GM10266 (cell line): Measurements from ENCODE around the gene JPH3.

Experiments
- DNase-seq: peaks from one replicate; pipeline ENCODE4 v3.0.0; 2012; ENCODE audit errors: extremely low spot score
- TF ChIP-seq, protein P1 (sequence below): IDR thresholded peaks from 2 replicates; pipeline ENCODE4 v1.5.1; 2012; ENCODE audit warnings: mild to moderate bottlenecking, low read depth; ENCODE audit not compliant: control insufficient read depth, insufficient read depth; ENCODE audit errors: missing control alignments

JPH3 gene

DNA sequence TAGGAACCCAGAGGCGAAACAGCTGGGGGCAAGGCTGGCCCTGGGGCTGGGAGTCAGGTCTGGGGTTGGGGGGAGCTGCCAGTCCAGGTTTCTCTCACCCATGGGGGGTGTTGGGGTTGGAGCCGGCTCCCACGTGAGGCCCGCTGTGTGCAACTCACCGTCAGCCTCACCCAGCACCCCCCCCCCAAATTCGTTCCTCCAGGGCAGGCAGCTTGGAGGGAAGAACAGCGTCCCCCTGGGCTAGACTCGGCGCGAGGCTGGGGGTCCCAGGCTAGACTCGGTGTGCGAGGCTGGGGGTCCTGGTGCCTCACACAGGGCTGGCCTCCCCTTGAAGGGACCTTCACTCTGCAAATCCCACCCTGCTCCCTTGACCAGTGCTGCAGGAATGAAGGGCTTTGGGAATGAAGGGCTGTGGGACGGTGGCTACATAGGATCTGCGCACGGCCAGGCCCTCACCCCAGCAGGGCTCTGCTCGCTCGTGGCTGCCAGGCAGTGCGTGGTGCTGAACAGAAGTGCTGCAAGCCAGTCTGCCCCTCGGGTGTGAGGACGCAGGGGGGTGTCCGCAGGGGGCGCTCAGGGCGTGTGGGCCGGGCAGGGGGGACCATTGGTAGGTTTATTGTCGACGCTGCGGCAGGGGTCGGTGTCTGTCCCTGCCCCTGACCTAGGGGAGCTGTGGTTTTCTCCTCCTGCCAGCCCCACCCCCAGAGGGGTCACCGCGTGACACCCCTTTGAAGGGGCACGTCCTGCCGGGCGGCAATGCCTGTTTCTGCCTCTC is 88.8 kb downstream of the JPH3 start:
- TF ChIP-seq, protein P1, sequence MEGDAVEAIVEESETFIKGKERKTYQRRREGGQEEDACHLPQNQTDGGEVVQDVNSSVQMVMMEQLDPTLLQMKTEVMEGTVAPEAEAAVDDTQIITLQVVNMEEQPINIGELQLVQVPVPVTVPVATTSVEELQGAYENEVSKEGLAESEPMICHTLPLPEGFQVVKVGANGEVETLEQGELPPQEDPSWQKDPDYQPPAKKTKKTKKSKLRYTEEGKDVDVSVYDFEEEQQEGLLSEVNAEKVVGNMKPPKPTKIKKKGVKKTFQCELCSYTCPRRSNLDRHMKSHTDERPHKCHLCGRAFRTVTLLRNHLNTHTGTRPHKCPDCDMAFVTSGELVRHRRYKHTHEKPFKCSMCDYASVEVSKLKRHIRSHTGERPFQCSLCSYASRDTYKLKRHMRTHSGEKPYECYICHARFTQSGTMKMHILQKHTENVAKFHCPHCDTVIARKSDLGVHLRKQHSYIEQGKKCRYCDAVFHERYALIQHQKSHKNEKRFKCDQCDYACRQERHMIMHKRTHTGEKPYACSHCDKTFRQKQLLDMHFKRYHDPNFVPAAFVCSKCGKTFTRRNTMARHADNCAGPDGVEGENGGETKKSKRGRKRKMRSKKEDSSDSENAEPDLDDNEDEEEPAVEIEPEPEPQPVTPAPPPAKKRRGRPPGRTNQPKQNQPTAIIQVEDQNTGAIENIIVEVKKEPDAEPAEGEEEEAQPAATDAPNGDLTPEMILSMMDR, result no peak
- DNase-seq, result no peak

DNA sequence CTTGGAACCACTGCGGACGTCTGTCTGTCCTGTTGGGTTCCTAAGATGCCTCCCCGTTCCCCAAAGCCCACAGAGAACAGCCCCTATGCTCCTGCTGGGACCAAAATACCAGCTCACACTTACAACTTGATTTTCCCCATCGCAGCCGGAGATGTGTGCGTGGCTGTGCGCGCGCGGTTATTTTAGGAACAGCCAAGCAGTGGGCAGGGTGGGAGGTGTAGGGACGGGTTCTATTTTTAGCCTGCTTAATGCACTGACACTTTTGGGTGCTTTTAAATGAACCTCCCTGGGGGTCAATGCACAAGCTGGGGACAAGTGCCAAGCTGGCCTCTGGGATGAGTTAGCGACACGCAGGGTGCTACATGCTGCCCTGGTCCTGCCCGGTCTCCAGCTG is 89.4 kb downstream of the JPH3 start:
- DNase-seq, result no peak
- TF ChIP-seq, protein P1, result no peak

DNA sequence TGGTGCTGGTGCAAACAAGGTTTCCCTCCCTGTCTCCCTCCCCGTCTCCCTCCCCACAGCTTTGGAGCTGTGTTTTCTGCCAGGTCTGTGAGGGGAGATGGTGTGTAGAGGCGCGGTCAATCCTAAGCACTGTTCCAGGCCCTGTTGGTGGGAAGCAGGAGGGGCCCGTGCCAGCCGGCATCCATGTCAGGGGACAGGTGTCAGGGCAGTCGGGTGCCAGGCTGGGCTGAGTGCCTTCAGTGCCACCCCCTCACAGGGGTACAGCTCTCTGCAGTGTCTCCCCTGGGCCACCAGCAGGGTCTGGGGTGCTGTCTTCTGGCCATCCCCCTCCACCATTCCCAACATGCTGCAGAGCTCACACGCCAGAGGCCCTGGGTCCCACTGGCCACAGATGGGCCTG is 89.9 kb downstream of the JPH3 start:
- TF ChIP-seq, protein P1, result no peak
- DNase-seq, result no peak

DNA sequence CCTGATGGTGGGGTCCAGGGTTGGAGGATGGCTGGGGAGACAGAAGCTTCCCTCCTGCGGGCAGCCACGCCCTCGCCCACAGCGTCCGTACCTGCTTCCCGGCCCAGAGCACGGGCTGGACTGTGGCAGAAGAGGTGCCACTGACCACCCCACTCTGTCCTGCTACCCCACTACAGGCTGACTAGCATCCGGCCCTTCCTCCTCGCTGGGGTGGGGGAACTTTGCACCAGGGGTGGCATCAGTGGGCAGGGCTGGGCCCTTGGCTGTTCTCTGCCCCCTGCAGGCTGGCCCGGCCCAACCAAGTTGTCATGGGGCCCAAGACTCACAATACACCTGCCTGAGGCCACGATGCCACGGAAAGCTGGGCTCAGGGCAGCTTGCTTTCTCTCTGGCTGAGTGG is 90.4 kb downstream of the JPH3 start:
- TF ChIP-seq, protein P1, result no peak
- no peak for DNase-seq

DNA sequence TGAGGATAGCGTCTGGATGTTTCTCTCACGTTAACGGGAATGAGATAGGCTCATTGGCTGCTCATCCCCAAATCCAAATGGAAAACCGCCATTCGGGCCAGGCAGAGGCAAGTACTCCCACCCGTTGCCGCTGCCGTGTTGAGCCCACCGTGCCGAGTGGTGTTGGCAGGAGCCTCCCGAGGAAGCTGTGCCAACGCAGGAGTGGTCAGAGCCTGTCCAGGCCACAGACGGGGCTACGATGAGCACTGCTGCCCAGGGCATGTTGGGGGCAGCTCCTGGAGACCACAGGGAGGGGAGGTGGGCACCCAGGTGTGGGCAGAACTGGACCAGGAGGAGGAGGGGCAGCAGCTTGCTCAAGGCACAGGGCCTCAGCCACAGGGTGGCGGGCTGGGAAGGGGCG is 91.5 kb downstream of the JPH3 start:
- TF ChIP-seq, protein P1, result no peak
- no peak for DNase-seq

DNA sequence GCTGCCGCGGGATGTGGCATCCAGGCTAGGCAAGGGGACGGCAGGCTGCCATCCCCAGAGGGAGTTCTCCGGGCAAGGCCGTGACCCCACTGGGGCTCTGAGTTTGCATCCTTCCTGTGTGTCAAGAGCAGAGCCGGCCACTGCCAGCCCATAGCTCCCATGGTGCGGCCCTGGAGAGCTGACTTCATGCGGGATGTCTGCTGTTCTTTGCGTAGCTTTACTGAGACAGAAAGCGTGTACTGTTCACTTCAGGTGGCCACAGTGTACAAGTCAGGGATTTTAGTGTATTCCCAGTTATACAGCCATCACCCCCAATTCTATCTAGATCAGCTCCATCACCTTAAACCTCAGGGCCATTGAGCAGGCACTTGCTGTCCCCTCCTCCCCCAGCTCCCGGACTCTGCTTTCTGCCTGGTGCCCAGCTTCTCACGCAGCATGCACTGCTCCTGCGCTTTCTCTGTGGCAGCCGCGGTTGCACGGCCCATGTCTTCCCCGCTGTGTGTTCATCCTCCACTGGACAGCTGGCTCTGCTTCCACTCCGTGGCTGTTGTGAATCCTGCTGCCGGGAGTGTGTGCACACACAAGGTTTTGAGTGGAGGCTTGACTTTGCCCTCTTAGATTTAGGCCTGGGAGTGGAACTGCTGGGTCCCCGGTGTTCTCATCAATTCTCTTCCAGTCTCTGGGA is 92.3 kb downstream of the JPH3 start:
- DNase-seq, result no peak
- TF ChIP-seq, protein P1, result no peak

DNA sequence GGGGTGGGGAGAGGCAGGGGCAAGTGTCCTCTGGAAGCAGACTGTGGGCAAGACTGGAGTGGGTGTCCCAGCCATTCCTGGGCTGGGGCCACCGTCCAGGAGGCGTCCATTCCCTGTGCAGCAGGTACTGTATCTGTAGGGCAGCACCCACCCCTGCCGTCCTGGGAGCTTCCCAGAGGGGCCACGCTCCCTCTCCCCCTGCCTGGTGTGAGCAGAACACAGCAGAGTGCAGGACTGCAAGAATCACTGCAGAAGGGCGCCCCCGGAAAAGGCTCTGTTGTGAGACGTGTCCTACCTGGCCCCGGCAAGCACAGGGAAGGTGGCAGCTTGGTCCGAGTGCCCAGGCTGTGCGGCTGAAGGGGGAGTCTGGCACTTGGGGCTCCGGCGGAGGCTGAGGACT is 93.2 kb downstream of the JPH3 start:
- TF ChIP-seq, protein P1, result no peak
- DNase-seq, result no peak
